ENCODE results near the gene P2RX3.

DNA sequence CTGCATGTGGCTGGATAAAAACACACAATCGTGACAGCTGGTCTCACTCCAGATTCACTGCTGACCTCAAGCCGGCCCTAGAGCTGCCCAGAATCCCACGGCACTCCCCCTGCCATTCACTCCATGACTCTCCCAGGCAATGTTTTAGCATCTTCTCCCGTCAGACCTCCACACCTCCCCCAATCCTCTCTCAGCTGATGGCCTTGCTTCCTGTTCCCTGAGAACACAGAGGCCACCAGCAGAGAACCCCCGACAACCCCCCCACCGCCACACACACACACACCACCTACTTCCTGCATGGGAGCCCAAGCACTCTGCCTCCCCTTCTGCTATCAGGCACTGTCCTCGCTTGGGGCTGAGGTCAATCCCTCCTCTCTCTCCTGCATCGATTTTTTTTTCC, 22.7 kb upstream of the P2RX3 start:
- TF ChIP-seq POLR2A (IDR thresholded peaks at IDR 0.05; ENCODE audit: low read depth, low read length) = no peak
- TF ChIP-seq POLR2AphosphoS5 (IDR thresholded peaks at IDR 0.05; ENCODE audit: low read depth, low read length) = no peak
- no peak for TF ChIP-seq TAF1 (IDR thresholded peaks at IDR 0.05; ENCODE audit: low read depth, low read length)
- TF ChIP-seq PAX5 (IDR thresholded peaks at IDR 0.05; ENCODE audit: insufficient read depth, low read length, severe bottlenecking) = no peak
- TF ChIP-seq SPI1 (IDR thresholded peaks at IDR 0.05; ENCODE audit: low read depth, low read length) = no peak
